ENCODE measurements around the gene BRD2. TPM values are rescaled to one million over a fixed set of nuclear protein-coding genes. Genes with fewer than 3 reads are reported as not detected.
A peak's percentile ranks its signal among the peaks of the same experiment; 100 is the strongest.

BRD2 gene
- total RNA-seq, 1 donor from 2014 or later = 36.5 TPM

DNA sequence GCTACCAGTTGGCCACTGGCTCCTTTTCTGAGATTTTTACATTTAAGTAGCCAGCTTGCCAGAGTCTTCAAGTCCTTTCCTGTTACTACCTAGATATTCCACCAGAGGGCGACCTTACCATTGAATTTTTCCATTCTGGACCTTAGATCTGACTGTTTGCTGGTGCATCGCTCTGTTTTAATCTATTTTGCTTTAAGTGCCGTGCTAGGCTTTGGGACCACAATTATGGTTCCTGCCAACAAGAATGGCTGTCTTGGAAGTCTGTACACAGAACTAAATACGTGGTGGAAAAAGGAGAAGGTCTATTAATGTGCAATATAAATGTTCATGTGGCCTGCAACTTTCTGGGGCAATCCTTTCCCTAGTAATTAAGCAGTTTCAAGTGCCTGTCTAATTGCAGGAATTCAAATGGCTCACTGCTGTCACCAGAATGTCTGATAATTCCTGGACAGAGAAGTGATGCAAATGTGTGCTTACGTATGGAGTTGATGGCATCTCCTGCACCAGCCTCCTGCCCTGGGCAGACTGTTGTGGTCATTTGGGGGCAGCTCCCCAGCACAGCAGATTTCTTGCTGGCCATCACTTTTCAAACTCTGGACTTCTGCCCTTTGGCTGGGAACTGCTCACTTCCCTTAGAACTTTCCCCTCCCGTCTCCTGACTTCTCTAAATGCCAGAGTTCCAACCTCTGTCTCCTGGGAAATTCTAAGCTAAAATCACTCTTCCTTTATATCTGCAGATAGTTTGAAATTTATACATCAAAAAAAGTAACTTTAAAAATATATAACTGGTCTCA is 46.6 kb downstream of the BRD2 start:
- Histone ChIP-seq H3K4me3 (ENCODE audit: low read length in 3 of 3) (no peak overlapping the region), H3K36me3 (ENCODE audit: control insufficient read depth in 3 of 3, insufficient read depth in 3 of 3, low read length in 3 of 3) (no peaks in the 10 kb centered on the region), H3K27ac (ENCODE audit: low read depth, low read length) (no peak overlapping the region), H3K9me3 (ENCODE audit: control insufficient read depth in 3 of 3, low read length in 3 of 3) (no peaks in the 10 kb centered on the region), H3K4me1 (ENCODE audit: control insufficient read depth in 3 of 3, insufficient read depth in 3 of 3, low read length in 3 of 3) (peaks cover 10 to 18% (median 12%) of the 10 kb centered on the region in 3 donors), H3K9ac (ENCODE audit: low read depth in 1 of 3, low read length in 3 of 3) (no peak overlapping the region), H3K27me3 (ENCODE audit: control insufficient read depth in 3 of 3, insufficient read depth in 3 of 3, low read length in 3 of 3) (peaks cover 5 to 20% (median 11%) of the 10 kb centered on the region in 3 donors)

DNA sequence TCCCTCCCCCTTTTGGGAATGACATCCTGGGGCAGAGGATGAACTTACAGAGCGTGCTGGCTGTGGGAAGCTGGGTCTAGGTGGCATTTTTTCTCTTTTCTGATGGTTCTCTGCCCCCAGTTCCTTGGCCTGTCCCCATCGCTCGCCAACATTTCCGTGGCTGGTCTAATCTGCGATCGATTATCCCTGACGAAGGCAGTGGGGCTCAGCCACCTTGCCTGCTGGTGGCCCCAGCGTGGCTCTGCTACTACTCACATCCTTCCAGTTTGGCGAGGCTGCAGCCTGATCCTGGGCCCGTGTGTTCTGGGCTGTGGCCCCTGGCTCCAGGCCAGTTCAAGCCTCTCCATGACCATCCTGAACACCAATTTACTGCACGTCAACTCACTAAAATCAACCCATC is 47.4 kb downstream of the BRD2 start:
- Histone ChIP-seq H3K4me1 (ENCODE audit: control insufficient read depth in 3 of 3, insufficient read depth in 3 of 3, low read length in 3 of 3) (peaks cover 12 to 19% (median 16%) of the 10 kb centered on the region in 3 donors), H3K9me3 (ENCODE audit: control insufficient read depth in 3 of 3, low read length in 3 of 3) (no peaks in the 10 kb centered on the region), H3K4me3 (ENCODE audit: low read length in 3 of 3) (no peak overlapping the region), H3K9ac (ENCODE audit: low read depth in 1 of 3, low read length in 3 of 3) (no peak overlapping the region), H3K27me3 (ENCODE audit: control insufficient read depth in 3 of 3, insufficient read depth in 3 of 3, low read length in 3 of 3) (peaks cover 5 to 13% (median 8%) of the 10 kb centered on the region in 3 donors), H3K36me3 (ENCODE audit: control insufficient read depth in 3 of 3, insufficient read depth in 3 of 3, low read length in 3 of 3) (no peaks in the 10 kb centered on the region), H3K27ac (ENCODE audit: low read depth, low read length) (no peak overlapping the region)

DNA sequence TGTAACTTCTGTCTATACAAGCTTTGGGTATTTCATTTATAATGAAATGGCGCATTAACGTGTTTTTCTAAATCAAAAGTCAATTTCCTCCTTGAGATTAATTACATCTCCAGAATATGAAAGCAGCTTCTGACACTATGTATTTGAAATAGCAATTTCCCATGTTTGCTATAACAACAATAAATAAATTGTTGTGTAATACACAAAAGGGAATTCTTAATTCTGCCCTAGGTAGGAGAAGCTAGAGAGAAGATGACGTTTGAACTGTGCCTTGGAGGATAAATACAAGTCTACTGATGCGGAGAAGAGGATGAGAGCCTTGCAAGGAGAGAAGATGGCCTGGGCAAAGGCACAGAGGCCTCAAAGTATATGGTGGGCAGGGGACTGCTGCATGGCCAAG is 48.6 kb downstream of the BRD2 start:
- Histone ChIP-seq H3K27me3 (ENCODE audit: control insufficient read depth in 3 of 3, insufficient read depth in 3 of 3, low read length in 3 of 3) (peaks cover 5 to 11% (median 8%) of the 10 kb centered on the region in 3 donors), H3K4me1 (ENCODE audit: control insufficient read depth in 3 of 3, insufficient read depth in 3 of 3, low read length in 3 of 3) (peaks cover 12 to 19% (median 16%) of the 10 kb centered on the region in 3 donors), H3K27ac (ENCODE audit: low read depth, low read length) (no peak overlapping the region), H3K36me3 (ENCODE audit: control insufficient read depth in 3 of 3, insufficient read depth in 3 of 3, low read length in 3 of 3) (no peaks in the 10 kb centered on the region), H3K4me3 (ENCODE audit: low read length in 3 of 3) (no peak overlapping the region), H3K9ac (ENCODE audit: low read depth in 1 of 3, low read length in 3 of 3) (no peak overlapping the region), H3K9me3 (ENCODE audit: control insufficient read depth in 3 of 3, low read length in 3 of 3) (no peaks in the 10 kb centered on the region)

DNA sequence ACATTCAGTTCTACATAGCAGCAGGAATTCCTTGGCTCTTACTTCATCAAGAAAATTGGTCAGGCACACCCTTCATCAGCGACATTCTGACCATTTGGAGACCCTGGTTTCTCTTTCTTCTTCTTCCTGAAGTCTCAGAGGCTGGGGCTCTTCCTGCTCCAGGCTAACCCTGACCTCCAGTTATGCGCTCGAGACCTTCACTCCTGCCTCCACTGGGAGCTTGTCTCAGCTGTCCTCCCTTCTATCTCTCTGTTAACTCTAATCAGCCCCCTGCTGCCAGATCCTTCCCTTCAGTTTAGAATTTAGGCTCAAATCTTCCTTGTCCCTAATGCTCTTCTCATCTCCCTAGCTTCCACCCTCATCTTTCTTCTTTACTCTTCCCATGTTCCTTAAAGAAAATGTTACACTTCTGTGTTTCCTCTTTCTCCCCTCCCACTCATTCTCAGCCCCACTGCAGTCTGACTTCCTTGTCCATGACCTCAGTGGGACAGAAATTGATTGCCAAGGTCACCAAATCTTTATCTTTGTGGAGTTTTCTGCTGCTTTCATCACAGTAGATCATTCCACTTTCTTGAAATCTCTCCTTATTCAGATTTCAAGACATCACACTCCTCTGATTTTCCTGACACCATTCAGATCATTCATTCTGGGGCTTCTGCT is 49.4 kb downstream of the BRD2 start:
- H3K27me3 ChIP-seq (ENCODE audit: control insufficient read depth in 3 of 3, insufficient read depth in 3 of 3, low read length in 3 of 3) = peaks cover 5 to 11% (median 8%) of the 10 kb centered on the region in 3 donors
- no peak overlapping the region for H3K9ac ChIP-seq (ENCODE audit: low read depth in 1 of 3, low read length in 3 of 3)
- H3K4me3 ChIP-seq (ENCODE audit: low read length in 3 of 3) = no peak overlapping the region
- H3K9me3 ChIP-seq (ENCODE audit: control insufficient read depth in 3 of 3, low read length in 3 of 3) = no peaks in the 10 kb centered on the region
- peaks cover 12 to 19% (median 16%) of the 10 kb centered on the region in 3 donors for H3K4me1 ChIP-seq (ENCODE audit: control insufficient read depth in 3 of 3, insufficient read depth in 3 of 3, low read length in 3 of 3)
- no peaks in the 10 kb centered on the region for H3K36me3 ChIP-seq (ENCODE audit: control insufficient read depth in 3 of 3, insufficient read depth in 3 of 3, low read length in 3 of 3)
- peak overlapping the region; percentile 57 for H3K27ac ChIP-seq (ENCODE audit: low read depth, low read length)

DNA sequence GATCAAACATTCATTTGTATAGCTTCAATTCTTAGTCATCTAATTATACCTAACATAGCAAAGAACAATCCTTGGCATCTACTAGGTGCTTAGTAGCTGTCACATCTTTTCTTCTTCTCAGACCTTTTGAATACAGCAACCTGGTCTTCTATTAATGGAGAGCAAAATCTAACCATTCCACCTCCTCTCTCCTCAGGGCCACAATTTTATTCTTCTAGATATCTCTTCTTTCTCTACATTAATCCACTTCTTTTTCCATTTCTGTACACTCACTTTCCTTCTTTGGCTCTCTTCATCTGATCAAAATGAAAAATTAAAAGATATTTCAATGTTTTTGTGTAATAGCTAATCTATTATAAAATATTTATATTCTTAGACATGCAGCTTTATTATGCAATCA is 50.0 kb downstream of the BRD2 start:
- H3K9ac ChIP-seq (ENCODE audit: low read depth in 1 of 3, low read length in 3 of 3) = no peak overlapping the region
- H3K4me1 ChIP-seq (ENCODE audit: control insufficient read depth in 3 of 3, insufficient read depth in 3 of 3, low read length in 3 of 3) = peaks cover 12 to 19% (median 16%) of the 10 kb centered on the region in 3 donors
- H3K4me3 ChIP-seq (ENCODE audit: low read length in 3 of 3) = peak overlapping the region in 1 of 3 donors; percentile 61
- no peaks in the 10 kb centered on the region for H3K9me3 ChIP-seq (ENCODE audit: control insufficient read depth in 3 of 3, low read length in 3 of 3)
- peak overlapping the region; percentile 57 for H3K27ac ChIP-seq (ENCODE audit: low read depth, low read length)
- no peaks in the 10 kb centered on the region for H3K36me3 ChIP-seq (ENCODE audit: control insufficient read depth in 3 of 3, insufficient read depth in 3 of 3, low read length in 3 of 3)
- peaks cover 5 to 9% (median 8%) of the 10 kb centered on the region in 3 donors for H3K27me3 ChIP-seq (ENCODE audit: control insufficient read depth in 3 of 3, insufficient read depth in 3 of 3, low read length in 3 of 3)

DNA sequence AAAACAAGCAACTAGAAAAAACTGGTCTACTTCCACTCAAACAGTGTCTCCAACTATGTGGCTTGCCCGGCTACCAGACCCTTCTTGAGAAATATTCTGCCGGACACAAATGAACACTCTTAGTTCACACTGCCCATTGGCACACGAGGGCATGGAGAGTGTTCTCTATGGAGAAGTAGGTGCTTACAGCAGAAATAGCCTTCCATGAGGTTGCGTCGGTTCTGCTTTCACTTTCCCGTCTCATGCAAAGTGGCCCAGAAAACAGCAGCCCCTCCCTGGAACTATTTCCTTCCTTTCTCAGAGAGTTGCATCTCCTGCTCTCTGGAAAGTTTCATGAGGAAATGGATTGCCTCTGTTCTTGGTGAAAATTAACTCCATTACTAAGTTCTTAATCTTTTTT is 50.5 kb downstream of the BRD2 start:
- peak overlapping the region; percentile 44 to 61 (median 44) for H3K4me3 ChIP-seq (ENCODE audit: low read length in 3 of 3)

DNA sequence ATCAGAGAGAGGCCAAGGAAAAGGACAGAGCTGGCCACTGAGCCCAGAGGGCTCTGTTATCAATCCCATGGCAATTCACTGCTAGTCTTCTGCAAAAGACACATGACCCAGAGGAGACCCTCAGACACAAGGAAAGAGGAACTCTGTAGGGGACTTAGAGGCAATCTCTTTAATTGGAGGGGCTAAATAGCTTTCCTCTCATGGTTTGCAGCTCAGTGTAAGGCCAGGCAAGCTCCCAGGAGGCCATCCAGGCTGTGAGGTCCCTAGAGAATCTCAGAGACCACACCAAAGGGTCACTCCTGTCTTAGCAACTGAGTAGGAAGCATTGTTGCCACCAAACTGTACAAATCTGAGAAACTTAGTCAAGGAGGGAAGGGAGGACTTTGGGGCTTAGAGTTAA is 51.0 kb downstream of the BRD2 start:
- Histone ChIP-seq H3K36me3 (ENCODE audit: control insufficient read depth in 3 of 3, insufficient read depth in 3 of 3, low read length in 3 of 3) (no peaks in the 10 kb centered on the region), H3K27me3 (ENCODE audit: control insufficient read depth in 3 of 3, insufficient read depth in 3 of 3, low read length in 3 of 3) (peaks cover 0 to 2% (median 0%) of the 10 kb centered on the region in 3 donors), H3K9ac (ENCODE audit: low read depth in 1 of 3, low read length in 3 of 3) (peak overlapping the region in 1 of 3 donors; percentile 27), H3K27ac (ENCODE audit: low read depth, low read length) (peak overlapping the region; percentile 79), H3K4me1 (ENCODE audit: control insufficient read depth in 3 of 3, insufficient read depth in 3 of 3, low read length in 3 of 3) (peaks cover 12 to 19% (median 16%) of the 10 kb centered on the region in 3 donors), H3K9me3 (ENCODE audit: control insufficient read depth in 3 of 3, low read length in 3 of 3) (no peaks in the 10 kb centered on the region), H3K4me3 (ENCODE audit: low read length in 3 of 3) (peak overlapping the region in 2 of 3 donors; percentile 44)

More for the DNA sequence above, 50.5 kb downstream of the BRD2 start:
- H3K9me3 ChIP-seq (ENCODE audit: control insufficient read depth in 3 of 3, low read length in 3 of 3) = no peaks in the 10 kb centered on the region
- H3K27me3 ChIP-seq (ENCODE audit: control insufficient read depth in 3 of 3, insufficient read depth in 3 of 3, low read length in 3 of 3) = peaks cover 0 to 5% (median 3%) of the 10 kb centered on the region in 3 donors
- H3K9ac ChIP-seq (ENCODE audit: low read depth in 1 of 3, low read length in 3 of 3) = peak overlapping the region in 1 of 3 donors; percentile 27
- peaks cover 12 to 19% (median 16%) of the 10 kb centered on the region in 3 donors for H3K4me1 ChIP-seq (ENCODE audit: control insufficient read depth in 3 of 3, insufficient read depth in 3 of 3, low read length in 3 of 3)
- no peaks in the 10 kb centered on the region for H3K36me3 ChIP-seq (ENCODE audit: control insufficient read depth in 3 of 3, insufficient read depth in 3 of 3, low read length in 3 of 3)
- peak overlapping the region; percentile 79 for H3K27ac ChIP-seq (ENCODE audit: low read depth, low read length)

DNA sequence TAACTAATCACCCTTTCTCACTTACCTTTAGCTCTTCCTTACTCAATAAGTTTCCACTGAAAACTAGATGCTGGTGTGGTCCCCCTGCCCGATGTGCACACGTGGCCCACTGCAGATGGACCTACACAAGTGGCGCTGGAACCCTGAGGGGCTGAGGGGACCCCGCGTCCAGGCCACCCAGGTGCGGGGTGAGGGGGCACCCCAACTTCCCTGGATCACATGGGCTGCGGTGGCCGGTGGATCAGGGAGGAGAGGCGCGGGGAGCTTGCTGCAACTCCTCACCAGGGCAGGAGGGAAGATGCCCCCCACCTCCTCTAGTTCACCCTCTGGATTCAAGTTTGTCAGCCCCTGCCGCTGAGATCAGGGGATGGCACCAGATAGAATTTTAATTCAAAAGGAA is 53.5 kb downstream of the BRD2 start:
- peaks cover 6 to 19% (median 16%) of the 10 kb centered on the region in 3 donors for H3K4me1 ChIP-seq (ENCODE audit: control insufficient read depth in 3 of 3, insufficient read depth in 3 of 3, low read length in 3 of 3)
- no peaks in the 10 kb centered on the region for H3K9me3 ChIP-seq (ENCODE audit: control insufficient read depth in 3 of 3, low read length in 3 of 3)
- H3K36me3 ChIP-seq (ENCODE audit: control insufficient read depth in 3 of 3, insufficient read depth in 3 of 3, low read length in 3 of 3) = no peaks in the 10 kb centered on the region
- no peaks in the 10 kb centered on the region for H3K27me3 ChIP-seq (ENCODE audit: control insufficient read depth in 3 of 3, insufficient read depth in 3 of 3, low read length in 3 of 3)
- H3K4me3 ChIP-seq (ENCODE audit: low read length in 3 of 3) = no peak overlapping the region
- no peak overlapping the region for H3K27ac ChIP-seq (ENCODE audit: low read depth, low read length)
- no peak overlapping the region for H3K9ac ChIP-seq (ENCODE audit: low read depth in 1 of 3, low read length in 3 of 3)

DNA sequence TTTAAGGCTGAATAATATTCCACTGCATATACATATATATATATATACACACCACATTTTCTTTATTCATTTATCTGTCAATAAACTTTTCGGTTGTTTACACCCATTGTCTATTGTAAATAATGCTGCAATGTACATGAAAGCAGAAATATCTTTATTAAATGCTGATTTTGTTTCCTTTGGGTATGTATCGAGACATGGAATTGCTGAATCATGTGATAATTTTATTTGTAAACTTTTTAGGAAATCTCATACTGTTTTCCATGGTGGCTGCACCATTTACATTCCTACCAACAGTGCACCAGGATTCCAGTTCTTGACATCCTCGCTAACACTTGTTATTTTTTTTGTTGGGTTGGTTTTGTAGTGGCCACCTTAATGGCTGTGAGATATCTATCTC is 55.1 kb downstream of the BRD2 start:
- no peaks in the 10 kb centered on the region for H3K27me3 ChIP-seq (ENCODE audit: control insufficient read depth in 3 of 3, insufficient read depth in 3 of 3, low read length in 3 of 3)
- no peak overlapping the region for H3K9ac ChIP-seq (ENCODE audit: low read depth in 1 of 3, low read length in 3 of 3)
- H3K9me3 ChIP-seq (ENCODE audit: control insufficient read depth in 3 of 3, low read length in 3 of 3) = no peaks in the 10 kb centered on the region
- H3K27ac ChIP-seq (ENCODE audit: low read depth, low read length) = no peak overlapping the region
- no peak overlapping the region for H3K4me3 ChIP-seq (ENCODE audit: low read length in 3 of 3)
- H3K4me1 ChIP-seq (ENCODE audit: control insufficient read depth in 3 of 3, insufficient read depth in 3 of 3, low read length in 3 of 3) = peaks cover 6 to 16% (median 10%) of the 10 kb centered on the region in 3 donors
- H3K36me3 ChIP-seq (ENCODE audit: control insufficient read depth in 3 of 3, insufficient read depth in 3 of 3, low read length in 3 of 3) = no peaks in the 10 kb centered on the region

DNA sequence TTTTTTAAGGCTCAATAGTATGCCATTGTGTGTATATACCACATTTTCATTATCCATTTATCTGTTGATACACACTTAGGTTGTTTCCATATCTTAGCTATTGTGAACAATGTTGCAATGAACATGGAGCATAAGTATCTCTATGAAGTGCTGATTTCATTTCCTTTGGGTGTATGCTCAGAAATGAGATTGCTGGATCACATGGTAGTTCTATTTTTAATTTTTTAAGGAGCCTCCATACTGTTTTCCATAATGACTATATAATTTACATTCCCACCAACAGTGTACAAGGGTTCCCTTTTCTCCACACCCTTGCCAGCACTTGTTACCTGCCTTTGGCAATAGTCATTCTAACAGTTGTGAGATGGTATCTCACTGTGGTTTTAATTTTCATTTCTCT is 56.1 kb downstream of the BRD2 start:
- Histone ChIP-seq H3K4me1 (ENCODE audit: control insufficient read depth in 3 of 3, insufficient read depth in 3 of 3, low read length in 3 of 3) (peaks cover 3 to 11% (median 5%) of the 10 kb centered on the region in 3 donors), H3K27me3 (ENCODE audit: control insufficient read depth in 3 of 3, insufficient read depth in 3 of 3, low read length in 3 of 3) (no peaks in the 10 kb centered on the region), H3K9ac (ENCODE audit: low read depth in 1 of 3, low read length in 3 of 3) (no peak overlapping the region), H3K27ac (ENCODE audit: low read depth, low read length) (no peak overlapping the region), H3K9me3 (ENCODE audit: control insufficient read depth in 3 of 3, low read length in 3 of 3) (no peaks in the 10 kb centered on the region), H3K36me3 (ENCODE audit: control insufficient read depth in 3 of 3, insufficient read depth in 3 of 3, low read length in 3 of 3) (no peaks in the 10 kb centered on the region), H3K4me3 (ENCODE audit: low read length in 3 of 3) (no peak overlapping the region)
